Activated naive CD8-positive, alpha-beta T cell (primary cell): ENCODE results near the gene SMG1.

Experiments
- H3K27ac Mint-ChIP-seq: one replicate; pipeline ENCODE4 v1.8.0; 2021; ENCODE audit warnings: mixed read lengths
- H3K27me3 Mint-ChIP-seq: one replicate; pipeline ENCODE4 v1.8.0; 2021; ENCODE audit warnings: mixed read lengths
- H3K36me3 Mint-ChIP-seq: one replicate; pipeline ENCODE4 v1.8.0; 2021; ENCODE audit warnings: mixed read lengths
- H3K4me1 Mint-ChIP-seq: one replicate; pipeline ENCODE4 v1.8.0; 2021; ENCODE audit warnings: low read depth, mixed read lengths
- H3K4me3 Mint-ChIP-seq: one replicate; pipeline ENCODE4 v1.8.0; 2021; ENCODE audit warnings: mild to moderate bottlenecking, mixed read lengths
- H3K9me3 Mint-ChIP-seq: one replicate; pipeline ENCODE4 v1.8.0; 2021; ENCODE audit warnings: low read depth, mixed read lengths

SMG1 gene

DNA sequence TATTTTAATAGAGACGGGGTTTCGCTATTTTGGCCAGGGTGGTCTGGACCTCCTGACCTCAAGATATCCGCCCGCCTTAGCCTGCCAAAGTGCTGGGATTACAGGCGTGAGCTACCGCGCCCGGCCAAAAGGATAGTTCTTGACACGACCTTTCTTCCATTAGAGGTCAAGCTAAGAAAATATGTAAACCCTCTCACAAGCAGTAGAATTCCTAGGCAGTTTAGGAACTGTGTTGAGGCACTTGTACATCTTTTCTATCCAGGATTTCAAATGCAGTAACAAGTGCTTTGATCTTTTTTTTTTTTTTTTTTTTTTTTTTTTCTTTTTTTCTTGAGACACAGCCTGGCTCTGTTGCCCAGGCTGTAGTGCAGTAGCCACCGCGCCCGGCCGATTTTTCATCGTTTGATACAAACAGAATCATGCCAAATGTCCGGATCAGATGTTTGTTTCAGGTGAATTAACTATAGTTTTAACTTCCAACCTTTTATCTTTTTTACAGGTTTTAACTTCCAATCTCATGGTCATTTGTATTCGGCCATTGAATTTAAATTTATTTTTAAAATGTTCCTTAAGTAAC, 123.4 kb downstream of the SMG1 start:
- Mint-ChIP-seq H3K36me3 (no peaks in the 10 kb centered on the region), H3K9me3 (no peaks in the 10 kb centered on the region), H3K4me3 (peak overlapping the region; percentile 96), H3K27me3 (no peaks in the 10 kb centered on the region), H3K4me1 (peaks cover 51% of the 10 kb centered on the region), H3K27ac (peak overlapping the region; percentile 80)

- Mint-ChIP-seq H3K4me3 (peak within 1 kb of the TSS; percentile 96), H3K36me3 (no peaks in the 10 kb centered on the region), H3K9me3 (no peaks in the 10 kb centered on the region), H3K27me3 (no peaks in the 10 kb centered on the region), H3K27ac (peak within 1 kb of the TSS; percentile 95), H3K4me1 (peaks cover 53% of the 10 kb centered on the region)
Observed at GRCh38 chr16:18801145-18801972, 124.8 kb downstream of the SMG1 start, which contains the start of gene ARL6IP1. TSS of gene ARL6IP1 (minus strand) at chr16:18801549. CDS start at chr16:18801466, 83 bp downstream.

DNA sequence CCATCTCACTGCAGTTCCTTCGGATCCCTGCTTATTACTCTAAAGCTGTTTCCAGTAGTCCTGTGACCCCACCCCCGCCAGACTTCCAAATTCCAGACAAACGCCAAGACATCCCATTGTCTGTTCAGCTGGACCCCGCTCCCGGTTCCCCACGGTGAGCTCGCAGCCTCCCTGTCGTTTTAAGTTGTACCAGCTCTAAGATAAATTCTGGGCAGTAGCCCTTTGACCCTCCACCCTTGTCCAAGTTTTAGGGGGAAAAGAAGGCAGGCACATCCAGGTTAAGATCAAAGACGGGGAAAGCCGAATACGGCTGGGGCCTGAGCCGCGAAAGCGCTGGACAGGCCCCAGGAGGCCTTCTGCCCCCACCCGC, 125.4 kb downstream of the SMG1 start:
- Mint-ChIP-seq H3K27me3 (no peaks in the 10 kb centered on the region), H3K9me3 (no peaks in the 10 kb centered on the region), H3K4me1 (peaks cover 53% of the 10 kb centered on the region), H3K27ac (peak overlapping the region; percentile 95), H3K4me3 (peak overlapping the region; percentile 96), H3K36me3 (no peaks in the 10 kb centered on the region)

GRCh38 chr16:18800293-18800692, 125.9 kb downstream of the SMG1 start:
- no peaks in the 10 kb centered on the region for H3K36me3 Mint-ChIP-seq
- no peaks in the 10 kb centered on the region for H3K27me3 Mint-ChIP-seq
- peaks cover 52% of the 10 kb centered on the region for H3K4me1 Mint-ChIP-seq
- H3K9me3 Mint-ChIP-seq: no peaks in the 10 kb centered on the region
- peak overlapping the region; percentile 96 for H3K4me3 Mint-ChIP-seq
- peak overlapping the region; percentile 95 for H3K27ac Mint-ChIP-seq

GRCh38 chr16:18799500-18799899, 126.7 kb downstream of the SMG1 start:
- H3K36me3 Mint-ChIP-seq: no peaks in the 10 kb centered on the region
- H3K27ac Mint-ChIP-seq: peak overlapping the region; percentile 95
- H3K27me3 Mint-ChIP-seq: no peaks in the 10 kb centered on the region
- peaks cover 48% of the 10 kb centered on the region for H3K4me1 Mint-ChIP-seq
- H3K4me3 Mint-ChIP-seq: peak overlapping the region; percentile 96
- H3K9me3 Mint-ChIP-seq: no peaks in the 10 kb centered on the region

GRCh38 chr16:18797746-18798145, 128.5 kb downstream of the SMG1 start:
- Mint-ChIP-seq H3K36me3 (peaks cover 6% of the 10 kb centered on the region), H3K9me3 (no peaks in the 10 kb centered on the region), H3K4me3 (no peak overlapping the region), H3K4me1 (peaks cover 36% of the 10 kb centered on the region), H3K27ac (no peak overlapping the region), H3K27me3 (no peaks in the 10 kb centered on the region)

DNA sequence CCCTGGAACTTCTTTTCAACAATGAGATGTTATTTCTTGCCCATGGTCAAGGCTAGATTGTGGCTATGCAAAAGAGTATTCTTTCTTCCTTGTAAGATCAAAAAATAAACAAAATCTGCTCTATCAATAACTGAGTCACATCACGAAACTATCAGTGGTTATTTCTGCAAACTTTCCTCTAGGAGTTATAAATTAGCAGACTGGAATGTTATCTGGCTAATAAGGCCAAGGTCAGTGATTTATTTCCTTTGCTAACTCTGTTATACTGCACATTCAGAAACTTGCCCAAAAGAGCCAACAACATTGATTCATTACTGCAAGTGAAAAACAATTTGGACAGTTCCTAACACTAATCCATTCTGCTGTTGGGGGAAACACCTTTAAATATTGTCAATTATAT, 129.8 kb downstream of the SMG1 start:
- Mint-ChIP-seq H3K27ac (no peak overlapping the region), H3K4me1 (peaks cover 27% of the 10 kb centered on the region), H3K27me3 (no peaks in the 10 kb centered on the region), H3K4me3 (no peak overlapping the region), H3K9me3 (no peaks in the 10 kb centered on the region), H3K36me3 (peaks cover 7% of the 10 kb centered on the region)

GRCh38 chr16:18792836-18793433, 133.3 kb downstream of the SMG1 start:
- Mint-ChIP-seq H3K27me3 (no peaks in the 10 kb centered on the region), H3K36me3 (peaks cover 22% of the 10 kb centered on the region), H3K4me1 (peaks cover 18% of the 10 kb centered on the region), H3K9me3 (no peaks in the 10 kb centered on the region), H3K4me3 (no peak overlapping the region), H3K27ac (no peak overlapping the region)

GRCh38 chr16:18789850-18790706, 136.1 kb downstream of the SMG1 start, which contains the start of gene RPS15A:
TSS of gene RPS15A (minus strand) at chr16:18790334. CDS start at chr16:18789113, 1,221 bp downstream.
- Mint-ChIP-seq H3K9me3 (no peaks in the 10 kb centered on the region), H3K36me3 (peaks cover 40% of the 10 kb centered on the region), H3K27me3 (no peaks in the 10 kb centered on the region), H3K4me1 (peaks cover 41% of the 10 kb centered on the region), H3K4me3 (peak within 1 kb of the TSS; percentile 99), H3K27ac (peak within 1 kb of the TSS; percentile 98)

DNA sequence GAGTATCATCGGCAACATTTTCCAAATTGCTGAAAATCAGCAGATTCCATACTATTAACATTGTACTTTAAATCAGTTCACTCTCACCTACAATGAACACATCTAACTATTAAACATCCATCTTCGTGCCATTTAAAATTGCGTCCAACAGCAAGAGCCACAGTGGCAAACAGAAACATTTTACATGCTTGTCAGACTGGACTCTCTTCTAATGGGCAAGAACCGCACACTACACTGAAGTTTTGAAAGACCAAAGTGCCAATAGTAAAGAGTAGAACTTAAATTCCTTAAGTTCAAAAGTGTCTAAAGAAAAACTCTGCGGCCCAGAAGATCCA, 136.7 kb downstream of the SMG1 start:
- peaks cover 47% of the 10 kb centered on the region for H3K4me1 Mint-ChIP-seq
- H3K27ac Mint-ChIP-seq: peak overlapping the region; percentile 98
- H3K27me3 Mint-ChIP-seq: no peaks in the 10 kb centered on the region
- H3K4me3 Mint-ChIP-seq: peak overlapping the region; percentile 99
- peaks cover 42% of the 10 kb centered on the region for H3K36me3 Mint-ChIP-seq
- H3K9me3 Mint-ChIP-seq: no peaks in the 10 kb centered on the region

- Mint-ChIP-seq H3K4me3 (peak overlapping the region; percentile 99), H3K9me3 (no peaks in the 10 kb centered on the region), H3K36me3 (peaks cover 40% of the 10 kb centered on the region), H3K4me1 (peaks cover 48% of the 10 kb centered on the region), H3K27ac (peak overlapping the region; percentile 98), H3K27me3 (no peaks in the 10 kb centered on the region)
Observed at GRCh38 chr16:18788828-18789514, 137.2 kb downstream of the SMG1 start.

GRCh38 chr16:18784917-18785623, 141.1 kb downstream of the SMG1 start:
- Mint-ChIP-seq H3K36me3 (peaks cover 41% of the 10 kb centered on the region), H3K9me3 (no peaks in the 10 kb centered on the region), H3K27me3 (no peaks in the 10 kb centered on the region), H3K27ac (peak overlapping the region; percentile 85), H3K4me1 (peaks cover 54% of the 10 kb centered on the region), H3K4me3 (peak overlapping the region; percentile 99)

DNA sequence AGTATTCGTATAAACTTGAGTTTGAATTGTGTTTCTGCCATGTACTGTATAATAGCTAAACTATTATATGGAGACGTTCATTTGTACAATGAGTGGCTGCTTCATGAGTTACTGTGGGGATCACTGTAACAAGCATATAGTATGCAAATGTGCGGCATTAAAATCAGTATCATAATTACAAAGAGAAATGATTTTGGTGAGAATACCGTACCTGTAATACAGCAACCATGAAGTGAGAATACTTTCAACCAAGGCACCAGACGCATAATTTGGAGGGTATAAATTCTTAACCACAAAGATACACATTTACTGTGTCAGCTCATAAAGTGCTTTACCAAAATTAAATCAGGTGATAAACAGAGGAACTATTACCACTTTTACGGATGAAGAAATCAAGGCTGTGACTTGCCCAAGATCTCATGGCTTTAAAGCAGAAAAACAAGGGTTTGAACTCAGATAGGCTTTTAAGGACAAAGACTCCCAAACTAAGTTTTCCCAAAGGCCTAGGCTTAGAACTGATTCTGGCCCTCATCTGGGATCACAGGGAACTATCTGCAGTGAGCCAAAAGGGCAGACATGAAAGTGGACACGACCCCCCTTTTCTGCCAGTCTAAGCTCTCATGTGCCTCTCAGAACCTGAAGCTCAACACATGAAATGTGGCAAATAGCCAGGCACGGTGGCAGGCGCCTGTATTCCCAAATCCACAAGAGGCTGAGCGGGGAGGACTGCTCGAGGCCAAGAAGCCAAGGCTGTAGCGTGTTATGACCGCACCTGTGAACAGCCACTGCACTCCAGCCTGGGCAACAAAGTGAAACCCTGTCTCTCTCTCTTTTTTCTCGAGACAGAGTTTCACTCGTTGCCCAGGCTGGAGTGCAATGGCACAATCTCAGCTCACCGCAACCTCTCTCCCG, 142.5 kb downstream of the SMG1 start:
- no peaks in the 10 kb centered on the region for H3K9me3 Mint-ChIP-seq
- H3K27ac Mint-ChIP-seq: peak overlapping the region; percentile 62
- H3K4me1 Mint-ChIP-seq: peaks cover 49% of the 10 kb centered on the region

More for the DNA sequence above, 142.5 kb downstream of the SMG1 start:
- Mint-ChIP-seq H3K36me3 (peaks cover 32% of the 10 kb centered on the region), H3K4me3 (peak overlapping the region; percentile 20), H3K27me3 (no peaks in the 10 kb centered on the region)
